Testis (tissue), 3 donors: ENCODE measurements around the gene CRABP2. TPM values are rescaled to one million over a fixed set of nuclear protein-coding genes. Genes with fewer than 3 reads are reported as not detected.

Experiments used
- DNase-seq: peaks from one replicate; pipeline ENCODE4 v3.0.0-alpha.2; 2019
- H3K27ac ChIP-seq, 2 donors: fragments of 200-600 bp; sonication (generic); one replicate each; pipeline ENCODE4 v1.5.1; 2019
- H3K27me3 ChIP-seq: fragments of 200-600 bp; sonication (generic); one replicate; pipeline ENCODE4 v1.5.1; 2019
- H3K36me3 ChIP-seq: fragments of 200-600 bp; sonication (generic); one replicate; pipeline ENCODE4 v1.5.1; 2017; ENCODE audit warnings: low read depth; ENCODE audit errors: missing control alignments
- H3K4me1 ChIP-seq: fragments of 200-600 bp; sonication (generic); one replicate; pipeline ENCODE4 v1.5.1; 2019
- H3K4me3 ChIP-seq, 2 donors: fragments of 200-600 bp; sonication (generic); one replicate each; pipeline ENCODE4 v1.5.1; 2017 to 2019
- H3K9me3 ChIP-seq: fragments of 200-600 bp; sonication (generic); one replicate; pipeline ENCODE4 v1.5.1; 2017
- POLR2A ChIP-seq: fragments of 450-650 bp; IDR thresholded peaks from one replicate; pipeline ENCODE4 v1.6.1; 2017; ENCODE audit warnings: antibody characterized with exemption, mild to moderate bottlenecking, moderate library complexity
- WGBS, 2 donors: methylation state at CpG; one replicate each; pipeline ENCODE4 v1.1.5; 2018; 5-methylcytosine and 5-hydroxymethylcytosine counted together
- intact Hi-C: fragments of 100-400 bp; cut with DNase I; formaldehyde crosslinking; loops from one replicate; pipeline ENCODE4 v1.15.1; 2023; ENCODE audit warnings: low total_unique reads
- polyA plus RNA-seq: library from polyadenylated mRNA; stranded (reverse); fragments of 350-450 nt; fragmentation: Illumina TruSeq; extraction: RNeasy Lipid Tissue Mini Kit (QIAGEN cat#74804); gene quantifications from one replicate; pipeline ENCODE4 v1.2.3, GENCODE V29; 2014; ENCODE audit warnings: low read depth, low replicate concordance; ENCODE audit not compliant: insufficient read depth
- total RNA-seq, 2 donors: library from RNA; depleted of rRNA; stranded (reverse); fragments of >200 nt; gene quantifications; one replicate each; pipeline ENCODE4 v1.2.3, GENCODE V29; 2016
- TF ChIP-seq, protein P1 (sequence below), 3 experiments: fragments of 450-650 bp in 2 of 3; fragments of 200-600 bp in 1 of 3; sonication (generic) in 1 of 3; IDR thresholded peaks; one replicate each; pipeline ENCODE4 v1.5.1; 2016 to 2019; ENCODE audit warnings: antibody characterized with exemption in 3 of 3, mild to moderate bottlenecking in 2 of 3, moderate library complexity in 1 of 3

Gene CRABP2
- total and polyA plus RNA-seq, 3 donors from 2014 or later = 2.1 to 21.0 (median 6.8) TPM

DNA sequence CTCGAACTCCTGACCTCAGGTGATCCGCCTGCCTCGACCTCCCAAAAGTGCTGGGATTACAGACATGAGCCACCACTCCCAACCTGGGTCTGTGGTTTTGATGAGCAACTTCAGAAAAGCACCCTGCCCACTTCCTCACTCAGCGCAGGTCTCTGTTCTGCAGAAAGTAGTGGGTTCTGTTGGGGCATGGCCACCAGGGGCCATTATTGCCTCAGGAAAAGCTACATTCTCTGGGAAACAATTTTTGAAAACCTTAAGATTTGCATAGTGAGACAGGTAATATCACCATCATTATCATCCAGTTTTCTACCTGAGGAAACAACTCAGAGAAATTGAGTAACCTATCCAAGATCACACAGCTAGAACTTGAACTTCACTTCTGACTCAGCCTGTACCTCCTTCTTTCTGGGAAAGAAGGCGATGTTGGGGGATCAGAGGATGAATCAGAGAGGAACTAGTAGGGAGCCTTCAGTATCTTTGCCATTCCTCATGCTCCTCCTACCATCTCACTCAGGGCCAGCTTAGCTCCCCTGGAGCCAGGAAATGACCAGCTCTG lies 21.1 kb downstream of the CRABP2 start:
- no peaks in the 10 kb centered on the region for H3K27me3 ChIP-seq
- H3K36me3 ChIP-seq = no peaks in the 10 kb centered on the region
- no peak for DNase-seq

DNA sequence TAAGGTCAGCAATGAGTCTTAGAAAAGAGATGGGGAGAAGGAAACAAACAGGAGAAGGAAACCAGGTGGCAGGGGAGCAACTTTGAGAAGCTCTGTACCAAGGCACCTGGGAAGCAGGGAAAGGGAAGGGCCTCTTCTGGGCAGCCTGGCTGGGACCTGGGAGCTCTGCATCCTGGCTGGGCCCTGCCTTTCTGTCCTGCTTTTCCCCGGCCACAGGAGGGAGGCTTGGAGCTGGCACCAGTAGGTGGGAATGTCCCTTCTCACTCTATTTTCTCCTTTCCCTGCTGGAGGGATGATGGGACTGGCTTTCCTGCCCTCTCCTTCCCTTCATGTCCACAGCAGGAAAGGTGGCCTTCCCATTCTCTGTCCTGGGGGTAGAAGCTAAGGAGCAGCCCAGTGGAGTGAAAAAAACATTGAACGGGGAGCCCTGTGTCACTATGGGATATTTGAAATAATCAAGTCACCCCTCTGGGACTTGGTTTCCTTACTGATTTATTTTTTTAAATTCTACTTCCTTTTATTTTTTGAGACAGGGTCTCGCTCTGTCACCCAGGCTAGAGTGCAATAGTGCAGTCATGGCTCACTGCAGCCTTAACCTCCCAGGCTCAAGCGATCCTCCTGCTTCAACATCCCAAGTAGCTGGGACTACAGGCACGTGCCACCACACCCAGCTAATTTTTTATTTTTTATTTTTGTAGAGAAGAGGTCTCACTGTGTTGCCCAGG lies 23.1 kb downstream of the CRABP2 start:
- WGBS, 2 donors = 70 to 77% methylated on average over 5 of the region's 5 CpGs
- peaks cover 7% of the 10 kb centered on the region for H3K4me1 ChIP-seq
- no peak for DNase-seq
- H3K36me3 ChIP-seq = no peaks in the 10 kb centered on the region
- TF ChIP-seq, protein P1, sequence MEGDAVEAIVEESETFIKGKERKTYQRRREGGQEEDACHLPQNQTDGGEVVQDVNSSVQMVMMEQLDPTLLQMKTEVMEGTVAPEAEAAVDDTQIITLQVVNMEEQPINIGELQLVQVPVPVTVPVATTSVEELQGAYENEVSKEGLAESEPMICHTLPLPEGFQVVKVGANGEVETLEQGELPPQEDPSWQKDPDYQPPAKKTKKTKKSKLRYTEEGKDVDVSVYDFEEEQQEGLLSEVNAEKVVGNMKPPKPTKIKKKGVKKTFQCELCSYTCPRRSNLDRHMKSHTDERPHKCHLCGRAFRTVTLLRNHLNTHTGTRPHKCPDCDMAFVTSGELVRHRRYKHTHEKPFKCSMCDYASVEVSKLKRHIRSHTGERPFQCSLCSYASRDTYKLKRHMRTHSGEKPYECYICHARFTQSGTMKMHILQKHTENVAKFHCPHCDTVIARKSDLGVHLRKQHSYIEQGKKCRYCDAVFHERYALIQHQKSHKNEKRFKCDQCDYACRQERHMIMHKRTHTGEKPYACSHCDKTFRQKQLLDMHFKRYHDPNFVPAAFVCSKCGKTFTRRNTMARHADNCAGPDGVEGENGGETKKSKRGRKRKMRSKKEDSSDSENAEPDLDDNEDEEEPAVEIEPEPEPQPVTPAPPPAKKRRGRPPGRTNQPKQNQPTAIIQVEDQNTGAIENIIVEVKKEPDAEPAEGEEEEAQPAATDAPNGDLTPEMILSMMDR (IDR thresholded peaks at IDR 0.05) = no peak
- no peak for TF ChIP-seq POLR2A
- no peak overlapping the region for H3K27ac ChIP-seq
- no peak overlapping the region for H3K4me3 ChIP-seq
- no peaks in the 10 kb centered on the region for H3K9me3 ChIP-seq
- intact Hi-C loops = no loop called here
- H3K27me3 ChIP-seq = no peaks in the 10 kb centered on the region

More for the DNA sequence above, 21.1 kb downstream of the CRABP2 start:
- intact Hi-C loops = no loop called here
- Histone ChIP-seq H3K27ac (no peak overlapping the region), H3K4me3 (no peak overlapping the region), H3K9me3 (no peaks in the 10 kb centered on the region), H3K4me1 (peaks cover 3% of the 10 kb centered on the region)
- TF ChIP-seq, protein P1 (IDR thresholded peaks at IDR 0.05) = peak in 1 of 3 experiments; percentile 11
- no peak for TF ChIP-seq POLR2A
- 82 to 89% methylated on average over 5 of the region's 5 CpGs for WGBS, 2 donors

DNA sequence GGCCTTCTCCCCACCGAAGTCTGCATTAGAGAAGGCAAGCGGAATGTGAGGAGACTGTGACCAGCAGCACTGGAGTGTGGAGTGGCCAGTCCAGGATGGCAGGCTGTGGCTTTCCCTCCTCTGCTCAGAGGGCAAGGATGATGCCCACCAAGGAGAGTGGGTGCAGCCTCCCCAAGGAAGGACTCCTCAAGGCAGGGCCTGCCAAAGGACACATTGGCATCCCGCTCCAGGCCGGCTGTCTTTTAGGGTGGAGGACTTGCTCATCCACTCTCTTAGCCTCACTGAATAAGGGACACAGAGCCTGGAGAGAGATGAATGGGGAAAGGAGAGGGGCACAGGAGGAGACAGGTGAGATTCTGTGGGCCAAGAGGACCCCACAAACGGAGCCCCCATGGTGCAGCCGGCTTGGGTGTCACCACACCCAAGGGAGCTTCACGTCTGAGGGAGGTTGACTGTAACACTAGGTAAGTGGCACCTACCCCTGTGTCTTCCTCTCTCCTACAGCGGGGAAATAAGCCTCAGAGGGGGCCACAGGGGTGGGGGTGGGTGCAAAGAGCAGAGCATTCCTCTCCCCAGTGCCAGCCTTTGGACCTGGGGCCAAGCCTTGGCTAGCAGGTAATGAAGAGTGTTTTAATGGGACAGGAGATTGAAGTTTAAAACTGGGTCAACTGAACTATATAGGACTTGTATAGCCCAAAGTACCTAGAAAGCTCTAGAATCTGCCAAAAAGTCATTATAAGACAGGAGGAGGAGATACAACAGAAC lies 24.0 kb downstream of the CRABP2 start:
- Histone ChIP-seq H3K4me3 (no peak overlapping the region), H3K27ac (no peak overlapping the region), H3K36me3 (no peaks in the 10 kb centered on the region), H3K27me3 (no peaks in the 10 kb centered on the region), H3K9me3 (no peaks in the 10 kb centered on the region), H3K4me1 (peaks cover 11% of the 10 kb centered on the region)
- DNase-seq = no peak
- TF ChIP-seq, protein P1 (IDR thresholded peaks at IDR 0.05) = no peak
- TF ChIP-seq POLR2A = no peak
- intact Hi-C loops = no loop called here
- 80 to 88% methylated on average over 8 of the region's 8 CpGs for whole genome bisulfite sequencing, 2 donors

DNA sequence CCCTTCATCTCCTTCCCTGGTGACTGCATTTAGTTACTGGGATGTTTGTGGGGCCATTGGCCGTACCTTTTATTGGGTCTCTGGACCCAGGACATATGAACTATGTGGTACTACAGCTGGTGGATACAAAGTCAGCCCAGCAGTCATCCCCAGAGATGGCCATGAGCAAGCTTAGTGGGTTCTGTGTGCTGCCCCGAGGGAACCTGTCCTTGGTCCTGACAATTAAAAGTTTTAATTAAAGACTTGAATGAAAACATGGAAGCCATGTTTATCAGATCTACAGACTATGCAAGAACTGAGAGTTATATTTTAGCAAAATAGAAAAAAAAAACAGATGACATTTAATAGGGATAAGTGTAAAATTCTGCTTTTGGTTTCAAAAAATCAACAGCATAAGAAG lies 25.3 kb downstream of the CRABP2 start:
- H3K4me3 ChIP-seq = no peak overlapping the region
- intact Hi-C loops = no loop called here
- no peak for DNase-seq
- no peaks in the 10 kb centered on the region for H3K27me3 ChIP-seq
- peaks cover 21% of the 10 kb centered on the region for H3K4me1 ChIP-seq
- no peak overlapping the region for H3K27ac ChIP-seq
- WGBS, 2 donors = 54 to 73% methylated on average over 2 of the region's 2 CpGs
- TF ChIP-seq, protein P1 (IDR thresholded peaks at IDR 0.05) = no peak
- no peak for TF ChIP-seq POLR2A
- no peaks in the 10 kb centered on the region for H3K9me3 ChIP-seq
- no peaks in the 10 kb centered on the region for H3K36me3 ChIP-seq
